ENCODE measurements around the gene RASD1. TPM values are rescaled to one million over a fixed set of nuclear protein-coding genes. Genes with fewer than 3 reads are reported as not detected.

RASD1 gene
- total and polyA plus RNA-seq, 2 of the 4 experiments (the other 2 are of a cell fraction) = 0.54 to 1.8 TPM

DNA sequence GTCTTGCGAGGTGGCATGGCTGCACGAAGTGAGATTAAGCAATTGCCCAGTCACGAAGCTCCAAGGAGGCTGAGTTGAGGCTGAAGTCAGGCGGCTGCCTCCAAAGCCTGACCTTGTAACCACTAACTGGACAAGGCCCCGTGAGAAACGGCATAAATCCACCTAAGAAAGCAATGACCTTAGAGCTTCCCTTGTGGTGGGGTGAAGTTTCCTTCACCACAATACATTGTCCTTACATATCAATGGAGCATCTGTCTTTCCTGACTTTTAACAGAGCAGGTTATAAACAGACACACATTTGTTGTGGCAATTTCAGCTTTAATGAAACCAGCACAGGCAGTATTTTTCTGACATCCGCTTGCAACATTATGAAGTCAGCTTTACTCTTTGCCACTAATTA lies 21.9 kb downstream of the RASD1 start:
- Histone ChIP-seq H3K79me1 (ENCODE audit: low read depth in 1 of 2, low read length in 2 of 2) (peaks cover 15 to 24% of the 10 kb centered on the region in 2 experiments; a peak in 3 of 4 replicates), H3K27ac (ENCODE audit: insufficient read depth, low read length) (no peak overlapping the region), H3K9ac (ENCODE audit: low read depth, low read length) (no peak overlapping the region), H3K56ac (ENCODE audit: extremely low read depth, insufficient read depth, low read length) (no peak overlapping the region), H3K36me3 (ENCODE audit: control insufficient read depth, insufficient read depth, low read length) (no peaks in the 10 kb centered on the region; the same call in 1 of the 2 replicates), H3K18ac (ENCODE audit: low read depth, low read length) (no peak overlapping the region), H4K20me1 (ENCODE audit: insufficient read depth, low read length) (no peaks in the 10 kb centered on the region), H3K9me1 (ENCODE audit: insufficient read depth, low read length) (no peaks in the 10 kb centered on the region; the same call in none of the 2 replicates), H4K8ac (ENCODE audit: low read depth in 2 of 2, low read length in 2 of 2) (no peak overlapping the region), H2BK15ac (ENCODE audit: low read depth, low read length) (no peak overlapping the region), H3K4me1 (ENCODE audit: control insufficient read depth, insufficient read depth, low read length) (no peaks in the 10 kb centered on the region; the same call in 1 of the 2 replicates), H3K27me3 (ENCODE audit: control insufficient read depth, insufficient read depth, low read length) (peaks cover 36% of the 10 kb centered on the region), H3K4ac (ENCODE audit: low read depth, low read length) (no peak overlapping the region), H3K23ac (ENCODE audit: low read depth, low read length) (no peak overlapping the region), H3K4me3 (ENCODE audit: insufficient read depth, low read depth, low read length) (no peak overlapping the region), H2AFZ (replicated peaks; ENCODE audit: low read length, poor library complexity) (no peak overlapping the region), H3K4me2 (ENCODE audit: low read depth, low read length) (no peak overlapping the region), H4K5ac (ENCODE audit: low read depth, low read length) (no peak overlapping the region), H2AK9ac (replicated peaks; ENCODE audit: low read depth, low read length, poor library complexity) (no peak overlapping the region), H2BK5ac (ENCODE audit: low read depth, low read length, poor library complexity, severe bottlenecking) (no peak overlapping the region), H2BK120ac (ENCODE audit: low read depth, low read length) (no peak overlapping the region), H3K9me3 (ENCODE audit: control insufficient read depth, insufficient read depth, low read length) (no peaks in the 10 kb centered on the region), H2AK5ac (ENCODE audit: low read depth, low read length) (no peak overlapping the region), H3K14ac (replicated peaks; ENCODE audit: low read depth, low read length) (no peak overlapping the region), H2BK20ac (ENCODE audit: low read depth, low read length) (no peak overlapping the region), H4K91ac (ENCODE audit: insufficient read depth, low read depth, low read length) (no peak overlapping the region)
- in situ Hi-C loops (cut with MboI; ENCODE audit: low sequenced_read_pairs) = no loop called here
- no peak for DNase-seq
- TF ChIP-seq, protein P1, sequence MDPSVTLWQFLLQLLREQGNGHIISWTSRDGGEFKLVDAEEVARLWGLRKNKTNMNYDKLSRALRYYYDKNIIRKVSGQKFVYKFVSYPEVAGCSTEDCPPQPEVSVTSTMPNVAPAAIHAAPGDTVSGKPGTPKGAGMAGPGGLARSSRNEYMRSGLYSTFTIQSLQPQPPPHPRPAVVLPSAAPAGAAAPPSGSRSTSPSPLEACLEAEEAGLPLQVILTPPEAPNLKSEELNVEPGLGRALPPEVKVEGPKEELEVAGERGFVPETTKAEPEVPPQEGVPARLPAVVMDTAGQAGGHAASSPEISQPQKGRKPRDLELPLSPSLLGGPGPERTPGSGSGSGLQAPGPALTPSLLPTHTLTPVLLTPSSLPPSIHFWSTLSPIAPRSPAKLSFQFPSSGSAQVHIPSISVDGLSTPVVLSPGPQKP (IDR thresholded peaks at IDR 0.05; ENCODE audit: borderline replicate concordance, low read depth, low read length) = no peak
- no peak for TF ChIP-seq NFE2L2 (IDR thresholded peaks at IDR 0.05; ENCODE audit: low read depth, low read length)
- TF ChIP-seq, protein P2, sequence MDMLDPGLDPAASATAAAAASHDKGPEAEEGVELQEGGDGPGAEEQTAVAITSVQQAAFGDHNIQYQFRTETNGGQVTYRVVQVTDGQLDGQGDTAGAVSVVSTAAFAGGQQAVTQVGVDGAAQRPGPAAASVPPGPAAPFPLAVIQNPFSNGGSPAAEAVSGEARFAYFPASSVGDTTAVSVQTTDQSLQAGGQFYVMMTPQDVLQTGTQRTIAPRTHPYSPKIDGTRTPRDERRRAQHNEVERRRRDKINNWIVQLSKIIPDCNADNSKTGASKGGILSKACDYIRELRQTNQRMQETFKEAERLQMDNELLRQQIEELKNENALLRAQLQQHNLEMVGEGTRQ (IDR thresholded peaks at IDR 0.05; ENCODE audit: low read depth, low read length) = no peak
- no peak for TF ChIP-seq MXI1 (IDR thresholded peaks at IDR 0.05; ENCODE audit: borderline replicate concordance, low read depth, low read length)
- no peak for TF ChIP-seq CEBPB (IDR thresholded peaks at IDR 0.05; ENCODE audit: low read depth, low read length)
- TF ChIP-seq MAFK (IDR thresholded peaks at IDR 0.05; ENCODE audit: low read depth, low read length) = no peak
- TF ChIP-seq MAZ (IDR thresholded peaks at IDR 0.05; ENCODE audit: borderline replicate concordance, low read depth, low read length) = no peak
- ATAC-seq (ENCODE audit: low read depth) = no peak
- CTCF ChIA-PET = no interaction called here
- POLR2A ChIA-PET (ENCODE audit: unreplicated experiment) = no interaction called here
- BruUV-seq (replicated peaks) = no TSS peak
- intact Hi-C loops (cut with micrococcal nuclease) = no loop called here
- WGBS, 2 experiments (ENCODE audit: extremely low coverage in 2 of 2, insufficient read length in 1 of 2) = 68% methylated on average over 4 of the region's 7 CpGs; no CpG with 5 or more reads in 1 of the 2 experiments
- dilution Hi-C loops (cut with HindIII; ENCODE audit: low sequenced_read_pairs, unreplicated experiment) = no loop called here
